ENCODE measurements around the gene HOXC9.

HOXC9 gene

DNA sequence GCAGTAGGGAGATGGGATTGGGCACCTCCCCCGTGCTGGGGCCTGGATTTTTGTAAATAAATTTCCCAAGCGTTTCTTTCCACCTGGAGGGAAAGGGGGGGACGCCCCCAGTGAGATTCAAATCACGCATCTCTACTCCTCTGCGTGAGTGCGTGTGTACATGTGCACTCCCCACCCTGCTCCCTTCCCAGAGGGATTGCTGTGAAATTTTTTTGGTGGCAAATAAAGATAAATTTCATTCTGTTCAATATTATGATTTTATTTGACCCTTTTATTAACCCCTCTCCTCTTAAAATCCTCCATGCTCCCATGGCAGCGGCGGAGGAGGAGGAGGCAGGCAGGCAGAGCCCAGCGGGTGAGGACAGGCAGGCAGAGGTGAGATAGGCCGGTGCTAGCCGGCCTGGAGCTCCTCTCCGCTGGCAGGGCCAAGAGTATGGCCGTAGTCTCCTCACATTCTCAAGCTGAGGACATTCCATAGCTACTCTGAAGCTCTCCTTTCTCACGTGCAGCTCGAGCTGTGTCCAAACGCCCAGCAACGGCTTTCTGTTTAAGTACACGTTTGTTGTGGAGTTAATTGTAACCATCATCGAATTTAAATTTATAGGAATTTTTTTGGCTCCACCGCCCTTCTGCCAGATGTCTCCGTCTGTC is 23.7 kb upstream of the HOXC9 start:
- no peak for DNase-seq

DNA sequence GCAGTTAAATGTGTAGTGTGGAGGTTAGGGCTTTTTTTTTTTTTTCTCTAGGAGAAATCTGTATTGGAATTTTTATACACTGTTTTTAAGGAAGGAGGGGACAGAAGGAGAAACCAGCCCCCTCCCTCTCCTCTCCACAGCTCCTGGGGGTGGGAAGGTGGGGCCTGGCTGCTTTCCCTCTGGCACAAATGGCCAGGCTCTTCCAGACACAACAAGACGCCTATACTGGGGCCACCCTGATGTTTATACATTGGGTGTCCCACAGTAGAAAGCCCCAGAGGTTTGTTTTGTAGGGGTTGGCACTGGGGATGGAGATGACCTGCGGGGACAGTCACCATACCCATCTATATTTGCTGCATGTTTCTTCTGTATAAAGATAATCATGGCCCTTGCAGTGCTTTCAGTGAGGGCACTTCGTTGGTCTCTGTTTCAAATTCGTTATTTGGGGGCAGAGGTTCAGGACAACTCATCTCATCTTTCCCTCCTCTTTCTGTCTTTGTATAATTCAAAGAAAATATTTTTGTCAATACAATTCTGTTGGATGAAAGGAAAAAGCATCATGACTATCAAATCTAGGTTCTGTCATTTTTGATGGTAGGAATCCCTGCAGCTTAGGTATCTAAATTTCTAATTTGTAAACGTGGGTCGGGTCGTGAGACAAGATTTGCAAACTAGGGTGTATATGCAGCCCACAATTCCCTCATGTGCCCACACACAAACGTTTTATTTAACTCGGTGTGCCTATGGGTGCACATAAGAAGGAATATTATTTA is 23.0 kb upstream of the HOXC9 start:
- no peak for DNase-seq

DNA sequence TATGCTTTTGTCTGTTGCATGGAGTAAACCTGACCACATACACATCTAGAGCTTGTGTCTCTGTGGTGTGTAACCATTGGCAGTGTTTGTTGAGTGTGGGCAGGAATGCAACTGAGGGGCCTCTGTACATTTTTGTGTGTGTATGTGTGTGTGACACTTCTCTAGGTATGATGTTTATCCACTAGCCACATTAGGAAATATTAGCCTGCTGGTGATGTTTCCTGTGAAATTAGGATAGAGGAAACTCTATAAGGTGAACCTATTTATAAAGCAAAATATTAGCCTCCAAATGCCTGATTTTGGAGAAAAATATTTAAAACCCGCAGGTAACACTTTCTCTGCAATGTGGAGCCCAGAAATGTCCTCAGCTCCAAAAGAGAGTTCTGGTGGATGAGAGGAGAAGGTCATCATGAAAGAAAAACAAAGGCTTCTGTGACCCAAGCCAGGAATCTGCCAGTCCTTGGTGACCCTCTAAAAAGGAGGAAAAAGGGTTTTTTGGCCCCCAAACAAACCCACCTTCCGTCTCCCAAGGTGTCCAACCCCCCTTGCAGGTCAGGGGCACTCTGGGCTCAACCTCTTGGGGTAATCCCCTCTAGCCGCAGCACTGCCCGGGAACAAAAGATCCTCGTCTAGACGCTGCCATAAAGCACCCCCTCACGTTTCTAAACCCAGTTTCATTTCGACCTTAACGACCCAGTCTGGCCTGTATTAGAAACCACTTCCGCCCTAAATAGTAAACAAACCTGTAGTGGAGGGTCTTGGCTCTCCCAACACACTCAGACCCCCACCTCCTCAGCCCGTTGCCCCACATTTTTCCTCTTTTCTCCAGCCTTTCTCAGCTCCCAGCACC is 22.1 kb upstream of the HOXC9 start:
- DNase-seq, result no peak

DNA sequence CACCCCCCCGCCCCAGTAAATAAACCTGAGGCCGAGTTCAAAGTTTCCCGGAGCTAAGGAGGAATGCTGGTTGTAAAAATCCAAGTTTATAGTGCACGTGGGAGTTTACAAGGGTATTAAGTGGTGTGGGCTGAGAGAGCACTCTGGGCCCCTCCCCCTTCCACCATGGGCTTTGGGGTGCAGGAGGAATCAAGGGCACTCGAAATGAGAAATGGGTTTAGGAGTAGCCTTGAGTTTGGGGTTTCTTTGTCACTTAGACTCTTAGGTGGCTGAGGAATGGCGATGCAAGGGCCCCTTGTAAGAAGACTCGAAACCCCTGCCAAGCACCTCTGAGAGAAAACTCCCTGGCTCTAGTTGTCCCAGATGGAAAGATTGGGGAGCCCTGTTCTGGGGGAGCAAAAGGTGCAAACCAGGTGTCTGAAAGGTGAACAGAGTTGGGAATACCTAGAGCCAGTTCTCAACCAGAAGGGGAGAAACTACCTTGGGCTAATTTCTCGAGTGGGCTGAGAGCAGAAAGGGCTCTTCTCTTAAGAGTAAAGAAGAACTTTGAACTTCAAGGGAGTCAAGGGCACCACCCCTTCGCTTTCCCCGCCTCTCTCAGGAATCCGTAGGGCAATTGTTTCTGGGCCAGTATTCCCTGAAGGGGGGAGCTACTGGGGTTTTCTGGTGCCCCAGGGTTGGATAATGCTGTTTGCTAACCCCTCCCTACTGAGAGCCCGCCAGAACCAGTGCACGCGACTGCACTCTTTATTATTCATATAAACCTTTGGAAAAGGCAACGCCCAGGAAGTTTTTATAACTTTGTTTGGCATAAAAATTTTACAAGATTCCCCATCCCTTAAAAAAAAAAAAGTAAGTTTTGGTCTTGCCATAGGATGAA is 21.2 kb upstream of the HOXC9 start:
- DNase-seq, result no peak

DNA sequence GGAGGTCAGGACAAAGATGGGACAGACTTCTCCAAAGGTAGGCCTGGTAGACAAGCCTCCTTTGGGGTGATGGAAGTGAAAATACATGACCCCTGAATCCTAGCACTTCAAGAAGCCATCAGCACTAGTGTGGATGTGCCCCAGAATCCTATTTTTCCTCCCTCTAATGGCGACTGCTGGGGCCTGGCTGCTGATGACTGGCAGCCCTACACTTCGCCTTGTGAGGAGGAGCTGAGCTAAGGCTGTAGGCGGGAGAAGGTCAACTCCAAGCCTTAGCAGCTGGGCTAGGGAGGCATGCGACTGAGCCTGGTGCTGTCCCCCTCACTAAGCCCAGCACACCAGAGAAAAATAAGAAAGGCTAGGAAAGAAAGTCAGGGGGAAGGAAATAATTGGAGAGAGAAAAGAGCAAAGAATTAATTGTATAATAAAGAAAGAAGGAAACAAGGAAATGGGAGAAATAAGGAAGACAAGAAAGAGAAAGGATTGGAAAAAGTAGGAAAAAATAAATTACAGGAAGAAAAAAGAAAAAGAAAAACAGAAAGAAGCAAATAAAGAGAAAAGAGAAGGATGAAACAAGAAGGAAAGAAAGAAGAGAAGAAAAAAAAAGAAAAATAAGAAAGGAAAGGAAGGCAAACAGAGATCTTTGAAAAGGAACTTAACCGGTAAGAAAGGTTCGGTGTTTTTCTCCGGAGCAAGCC is 19.7 kb upstream of the HOXC9 start:
- DNase-seq, result no peak

DNA sequence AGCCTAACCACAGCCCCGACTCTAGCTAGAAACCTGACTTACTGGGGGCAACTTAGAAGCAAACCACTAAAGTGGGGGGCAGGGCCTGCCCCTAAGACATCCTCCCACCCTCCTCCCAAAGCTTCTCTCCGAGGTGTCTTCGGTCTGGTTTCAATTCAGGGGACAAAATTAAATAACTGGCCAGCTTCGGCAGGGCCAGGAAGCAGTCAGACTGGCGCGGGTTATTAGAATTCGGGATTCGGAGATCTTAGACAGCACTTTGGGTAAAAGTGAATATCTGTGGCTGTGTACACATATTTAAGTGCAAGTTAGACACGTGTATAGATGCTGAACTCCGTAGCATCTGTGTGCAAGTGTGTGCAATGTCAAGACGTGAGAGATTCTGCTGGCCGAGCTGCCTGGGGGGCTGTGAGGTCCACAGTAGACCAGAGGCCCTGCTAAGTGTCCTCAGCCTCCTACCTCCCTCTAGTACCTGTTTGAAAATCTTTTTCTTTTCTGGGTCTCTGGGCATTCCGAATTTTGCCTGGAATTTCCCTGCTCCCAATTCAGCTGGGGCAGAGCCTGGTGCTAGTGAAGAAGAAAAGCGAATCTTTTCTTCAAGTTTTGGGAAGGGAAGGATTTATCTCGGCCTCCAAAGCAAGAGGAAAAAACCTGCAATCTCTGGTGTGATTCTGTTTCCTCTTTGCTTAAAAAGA is 19.0 kb upstream of the HOXC9 start:
- DNase-seq, result no peak

DNA sequence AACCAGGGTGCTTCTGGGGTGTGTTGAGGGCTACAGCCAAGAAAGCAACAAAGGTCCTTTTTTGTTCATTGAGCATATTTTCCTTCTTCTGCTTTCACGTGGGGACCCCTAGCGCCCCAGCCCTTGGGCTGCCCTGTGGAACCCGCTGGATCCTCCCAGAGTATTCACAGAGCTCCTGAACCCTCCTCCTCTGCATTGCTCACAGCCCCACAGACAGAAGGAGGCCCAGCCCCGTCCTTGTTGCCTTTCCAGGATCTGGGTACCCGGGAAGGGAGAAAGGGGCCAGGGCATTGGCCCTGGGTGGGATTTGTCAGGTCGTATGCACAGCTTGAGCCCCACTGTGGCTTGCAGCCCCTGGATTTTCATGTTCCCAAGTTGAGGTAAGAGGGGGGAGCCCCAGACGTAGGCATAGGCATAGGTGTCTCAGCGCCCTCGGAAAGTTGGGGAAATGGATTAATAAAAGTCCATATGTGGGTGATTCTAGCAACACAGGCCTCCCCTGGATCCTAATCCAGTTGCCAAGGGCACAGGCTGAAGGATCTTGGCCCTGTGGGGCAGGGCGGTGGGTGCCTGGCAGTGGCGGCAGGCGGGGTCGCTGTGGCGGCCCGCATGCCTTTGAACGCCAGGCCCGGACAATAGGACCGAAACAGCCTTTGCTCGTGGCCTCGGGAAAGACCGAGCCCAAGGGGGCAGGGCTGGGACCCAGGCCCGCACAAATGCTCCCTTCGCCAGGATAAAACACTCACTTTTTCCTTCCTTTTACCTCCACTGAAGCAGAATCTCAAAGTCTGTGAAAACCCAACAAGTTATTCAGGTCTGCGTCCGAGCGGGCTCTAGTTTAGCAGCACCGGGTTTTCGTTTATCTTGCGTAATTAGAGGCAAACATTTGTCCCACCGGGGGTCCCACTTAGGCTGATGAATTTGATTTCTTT is 18.1 kb upstream of the HOXC9 start:
- no peak for DNase-seq

DNA sequence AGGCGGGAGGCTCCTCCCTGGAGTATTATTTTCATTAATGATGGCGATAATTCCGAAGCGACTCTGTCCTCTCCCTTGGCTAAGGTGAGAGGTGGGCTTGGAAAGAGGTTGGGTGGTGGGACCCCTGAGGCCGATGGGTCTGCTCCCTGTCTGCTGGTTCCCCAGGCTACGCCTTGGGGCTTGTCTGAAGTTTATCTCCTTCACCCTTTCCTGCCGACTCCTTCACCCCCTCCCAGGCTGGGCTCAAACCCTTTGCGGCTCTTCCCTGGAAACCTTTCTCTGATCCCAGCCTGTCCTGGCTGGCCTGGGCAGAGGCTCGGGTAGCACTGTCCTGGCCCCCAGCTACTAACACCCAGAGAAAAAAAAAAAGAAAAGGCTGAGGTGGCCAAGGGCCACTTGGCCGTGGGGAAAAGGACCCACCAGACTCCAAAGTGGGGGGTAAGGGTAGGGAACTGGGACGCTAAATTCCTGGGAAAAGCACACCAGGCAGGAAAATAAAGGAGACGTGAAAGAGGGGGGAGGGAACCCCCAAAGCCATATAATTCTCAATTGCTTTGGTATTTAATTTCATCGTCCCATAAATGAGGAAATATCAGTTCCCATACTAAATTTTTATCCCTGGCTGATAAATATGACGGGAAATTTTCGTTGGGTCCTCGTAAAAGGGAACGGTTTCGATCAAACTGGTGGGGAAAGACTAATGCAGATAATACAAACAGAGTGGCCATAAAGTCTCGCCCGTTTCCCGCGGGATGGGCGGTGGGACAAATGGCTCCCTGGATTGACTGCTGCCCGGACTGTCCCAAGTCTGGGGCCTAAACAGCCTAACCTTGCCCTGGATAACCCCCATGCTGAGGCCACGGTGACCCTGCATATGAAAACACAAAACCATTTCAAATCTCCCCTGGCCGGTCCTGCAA is 17.1 kb upstream of the HOXC9 start:
- no peak for DNase-seq

DNA sequence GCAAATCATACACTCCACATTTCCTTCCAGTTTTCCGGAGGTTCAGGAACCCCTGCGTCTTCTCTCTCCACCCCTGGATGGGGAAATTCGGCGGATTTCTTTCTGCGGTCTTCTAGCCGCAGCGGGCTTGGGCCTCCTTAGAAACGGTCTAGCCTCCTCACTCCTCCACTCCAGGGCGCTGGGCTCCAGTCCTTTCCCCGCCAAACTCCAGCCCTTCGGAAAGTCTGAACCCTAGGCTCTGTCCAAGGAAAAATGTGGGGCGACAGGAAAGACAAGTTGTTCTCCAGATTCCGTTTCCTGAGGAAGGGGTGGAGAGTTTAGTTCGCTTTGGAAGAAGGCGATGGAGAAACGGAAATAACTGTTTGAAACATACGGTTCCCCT is 16.4 kb upstream of the HOXC9 start:
- no peak for DNase-seq

DNA sequence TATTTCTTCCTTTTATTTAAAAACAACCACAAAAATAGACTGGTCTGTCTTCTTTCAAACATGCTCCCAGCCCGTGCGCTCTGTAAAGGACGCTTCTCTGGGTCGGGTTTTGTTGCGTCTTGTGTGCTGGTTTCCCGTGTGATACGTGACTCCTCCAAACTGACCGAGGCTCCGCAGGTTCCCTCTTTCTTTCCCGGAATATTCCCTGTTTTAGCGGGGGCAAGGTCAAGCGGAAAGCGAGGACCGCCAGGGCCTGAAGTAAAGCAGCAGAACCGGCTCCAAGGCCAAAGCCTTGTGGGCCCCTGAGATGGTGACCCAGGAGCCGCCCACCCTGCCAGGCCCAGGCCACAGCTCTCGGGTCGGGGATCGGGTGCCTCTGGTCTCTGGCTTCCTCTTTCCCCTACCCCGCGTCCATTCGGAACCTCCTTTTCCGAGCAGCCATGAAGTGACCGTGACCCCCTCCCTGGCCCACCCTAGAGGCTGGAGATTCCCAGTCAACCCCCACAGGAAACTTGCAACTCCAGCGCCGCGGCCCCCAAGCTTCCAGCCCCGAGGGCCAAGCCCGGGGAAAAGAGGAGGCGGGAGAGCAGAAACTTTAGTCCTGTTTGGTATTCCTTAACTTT is 15.9 kb upstream of the HOXC9 start:
- DNase-seq, result no peak

DNA sequence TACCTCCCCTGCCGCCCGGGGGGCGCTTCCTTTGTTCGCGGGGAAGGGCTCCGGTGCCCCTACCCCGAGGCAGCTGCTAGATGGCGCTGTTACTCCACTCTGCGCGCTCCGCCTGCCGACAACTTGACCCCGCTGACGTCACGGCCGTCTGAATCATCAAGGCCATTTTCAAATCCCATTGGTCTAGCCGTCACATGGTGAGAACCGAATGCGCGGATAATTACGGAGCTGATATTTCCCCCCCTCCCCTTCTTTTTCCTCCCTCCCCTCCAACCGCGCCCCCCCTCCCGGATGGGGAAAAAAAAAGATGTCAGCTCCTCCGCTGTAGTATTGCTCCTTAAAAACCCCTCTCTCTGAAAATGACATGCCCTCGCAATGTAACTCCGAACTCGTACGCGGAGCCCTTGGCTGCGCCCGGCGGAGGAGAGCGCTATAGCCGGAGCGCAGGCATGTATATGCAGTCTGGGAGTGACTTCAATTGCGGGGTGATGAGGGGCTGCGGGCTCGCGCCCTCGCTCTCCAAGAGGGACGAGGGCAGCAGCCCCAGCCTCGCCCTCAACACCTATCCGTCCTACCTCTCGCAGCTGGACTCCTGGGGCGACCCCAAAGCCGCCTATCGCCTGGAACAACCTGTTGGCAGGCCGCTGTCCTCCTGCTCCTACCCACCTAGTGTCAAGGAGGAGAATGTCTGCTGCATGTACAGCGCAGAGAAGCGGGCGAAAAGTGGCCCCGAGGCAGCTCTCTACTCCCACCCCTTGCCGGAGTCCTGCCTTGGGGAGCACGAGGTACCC is 14.9 kb upstream of the HOXC9 start, which contains the start of gene HOXC10:
Gene HOXC10, plus strand, starts transcription at position 246 of the 791 bp plus-strand sequence. Its CDS starts 114 bp downstream, at position 360.
- peak; percentile 90 for DNase-seq

DNA sequence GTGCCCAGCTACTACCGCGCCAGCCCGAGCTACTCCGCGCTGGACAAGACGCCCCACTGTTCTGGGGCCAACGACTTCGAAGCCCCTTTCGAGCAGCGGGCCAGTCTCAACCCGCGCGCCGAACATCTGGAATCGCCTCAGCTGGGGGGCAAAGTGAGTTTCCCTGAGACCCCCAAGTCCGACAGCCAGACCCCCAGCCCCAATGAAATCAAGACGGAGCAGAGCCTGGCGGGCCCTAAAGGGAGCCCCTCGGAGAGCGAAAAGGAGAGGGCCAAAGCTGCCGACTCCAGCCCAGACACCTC is 14.3 kb upstream of the HOXC9 start:
- no peak for DNase-seq

DNA sequence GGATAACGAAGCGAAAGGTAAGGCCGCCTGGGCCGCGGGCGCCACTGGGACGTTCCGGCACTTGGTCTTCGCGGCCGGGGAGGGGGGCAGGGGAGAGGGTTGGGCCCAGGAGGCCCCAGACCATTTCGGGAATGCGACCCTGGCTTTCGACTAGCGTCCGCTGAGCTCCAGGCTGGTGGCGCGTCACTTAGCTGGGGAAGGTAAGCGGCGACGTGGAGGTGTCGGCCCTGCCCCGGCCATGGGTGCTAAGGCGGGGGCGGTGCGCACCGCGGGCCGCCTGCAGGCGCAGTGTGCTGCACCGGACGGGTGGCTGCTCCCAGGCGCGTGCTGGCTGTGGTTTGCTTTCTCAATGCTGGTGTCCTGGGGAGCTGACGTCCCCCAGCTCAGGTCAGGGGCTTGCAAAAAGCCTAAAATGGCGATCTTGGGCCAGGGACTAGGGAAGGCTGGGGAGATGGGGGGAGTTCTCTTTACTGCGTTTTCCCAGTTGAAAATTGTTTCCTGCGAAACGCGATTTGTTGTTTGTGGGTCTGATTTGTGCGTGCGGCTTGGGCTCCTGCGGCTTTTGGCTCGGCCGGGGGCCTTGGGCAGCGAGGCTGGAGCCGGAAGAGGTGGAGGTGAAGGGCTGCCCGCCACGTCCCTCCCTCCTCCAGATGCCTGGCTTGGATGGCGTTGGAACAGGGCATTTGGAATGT is 13.8 kb upstream of the HOXC9 start:
- DNase-seq, result peak; percentile 23

DNA sequence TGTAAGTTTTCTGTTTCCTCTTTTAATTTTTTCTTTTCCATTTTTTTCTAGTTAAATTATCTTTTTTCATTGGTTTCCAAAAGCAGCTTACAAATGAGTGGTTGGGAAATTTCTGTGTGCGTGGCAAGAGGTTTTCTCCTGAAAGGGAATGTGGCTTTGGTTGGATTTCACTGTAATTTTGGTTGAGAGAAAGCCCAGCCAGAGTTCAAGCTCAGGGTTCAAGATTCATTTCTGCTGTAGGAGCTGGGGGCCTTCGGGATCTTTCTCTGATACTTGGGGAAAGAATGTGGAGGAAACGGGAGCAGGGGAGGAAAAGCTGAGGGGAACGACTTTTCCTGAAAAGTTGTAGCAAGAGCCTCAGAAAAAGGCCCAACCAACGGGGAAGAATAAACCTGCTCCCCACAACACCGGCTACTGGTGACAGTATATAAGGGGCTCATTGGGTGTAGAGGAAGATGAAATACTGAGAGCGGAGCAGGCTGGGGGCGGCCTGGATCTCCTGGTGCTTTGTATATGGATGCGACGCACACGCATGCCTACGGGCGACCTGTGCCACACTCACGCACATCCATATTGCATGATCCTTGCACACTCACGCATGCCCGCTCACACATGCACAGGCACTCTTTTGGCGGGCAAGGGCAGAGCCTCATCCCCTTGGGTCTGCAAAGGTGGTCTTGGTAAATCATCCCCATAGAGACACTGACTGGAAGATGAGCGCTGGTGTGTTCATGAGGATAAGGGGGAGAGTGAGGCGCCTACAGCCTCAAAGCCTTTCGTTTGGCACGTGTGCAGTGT is 13.1 kb upstream of the HOXC9 start:
- DNase-seq, result no peak

DNA sequence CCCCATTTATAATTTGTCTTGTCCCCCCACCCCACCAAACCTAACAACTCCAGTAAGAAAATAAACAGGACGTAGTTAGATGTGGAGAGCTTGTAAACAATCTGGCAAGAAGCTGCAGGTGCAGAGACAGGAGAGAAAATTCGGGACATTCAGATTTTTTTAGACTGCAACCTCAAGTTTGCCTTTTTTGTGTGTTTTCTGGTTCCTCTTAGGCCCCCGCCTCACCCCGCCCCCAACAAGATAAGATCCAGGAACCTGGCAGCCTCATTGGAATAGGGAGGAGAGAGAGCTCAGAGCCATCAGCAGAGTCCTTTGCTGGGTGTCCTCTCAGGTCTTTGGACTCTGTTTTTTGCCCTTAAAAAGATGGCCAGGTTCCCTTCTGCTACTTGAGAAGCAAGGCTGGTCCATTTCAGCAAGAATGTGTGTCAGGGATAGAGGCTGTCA is 12.2 kb upstream of the HOXC9 start:
- no peak for DNase-seq

DNA sequence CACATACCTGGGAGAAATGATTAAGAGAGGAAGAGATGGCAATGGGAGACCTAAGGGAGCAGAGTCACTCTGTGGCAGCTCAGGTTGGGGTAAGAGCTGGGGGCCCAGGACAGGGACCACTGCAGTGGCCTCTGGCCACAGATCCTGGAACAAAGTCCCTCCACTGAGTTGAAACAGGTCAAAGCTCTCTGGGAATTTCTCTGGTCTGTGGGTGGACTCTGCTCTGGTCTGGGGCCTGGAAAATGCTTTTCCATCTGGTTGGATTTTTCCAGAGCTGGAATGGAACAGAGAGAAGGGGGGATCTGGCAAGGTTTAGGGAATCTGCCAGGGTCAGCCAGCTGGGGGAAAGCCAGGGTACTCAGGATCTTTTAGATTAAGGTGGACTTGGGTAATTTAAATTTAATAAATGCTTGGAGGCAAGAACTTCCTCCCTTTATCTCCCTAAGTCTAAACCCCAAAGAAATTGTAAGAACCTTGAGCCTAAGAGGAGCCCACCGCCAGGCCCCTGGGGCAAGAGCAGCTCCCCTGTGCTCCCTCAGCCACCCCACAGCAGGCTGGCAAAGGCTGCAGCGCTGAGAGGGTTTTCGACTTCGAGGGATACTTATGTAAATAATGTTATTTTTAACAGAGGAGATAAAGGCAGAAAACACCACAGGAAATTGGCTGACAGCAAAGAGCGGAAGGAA is 11.3 kb upstream of the HOXC9 start:
- DNase-seq, result no peak

Measured in activated CD4-positive, alpha-beta T cell treated with anti-CD3 and anti-CD28 coated beads, Interleukin-2, Interleukin-6, amounts not matched to agents 100 ng/mL and 50 ng/mL, durations not matched to agents 16 hours and 8 hours (primary cell).